ENCODE measurements around the gene NXN.
"Not testable (repeated sequence)": the region's sequence is repeated elsewhere in the genome, so short reads cannot be mapped to it uniquely, and the experiment has no call there.

The NXN gene

DNA sequence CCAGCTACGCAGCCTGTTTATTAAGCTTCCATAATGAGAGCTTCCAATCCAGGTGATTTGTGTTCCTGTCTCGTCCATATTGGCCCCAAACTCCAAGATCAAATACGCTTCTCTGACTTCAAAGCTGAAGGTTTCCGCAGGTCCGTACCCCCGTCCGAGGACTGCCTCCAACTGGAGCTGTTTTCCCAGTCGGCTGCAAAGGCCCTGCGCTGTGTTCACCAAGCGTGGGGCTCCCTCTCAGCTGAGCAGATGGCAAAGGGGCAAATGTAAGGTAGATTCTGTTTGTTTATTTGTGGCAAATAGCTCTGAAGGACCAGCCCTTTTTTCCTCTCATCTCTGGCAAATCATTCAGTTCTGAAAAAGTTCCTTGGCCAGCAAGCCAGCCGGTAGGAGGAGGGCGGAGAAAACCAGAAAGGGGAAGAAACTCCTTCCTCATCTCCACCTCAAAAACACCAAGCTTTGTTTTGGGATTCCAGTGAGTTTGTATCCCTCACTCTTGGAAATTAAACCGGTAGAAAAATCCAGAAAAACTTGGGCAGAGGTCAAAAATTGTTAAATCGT is 35.2 kb downstream of the NXN start:
- H3K9me3 ChIP-seq (ENCODE audit: control insufficient read depth, insufficient read depth, low read length): no peaks in the 10 kb centered on the region
- peaks cover 6% of the 10 kb centered on the region; the same call in 1 of the 2 replicates for H3K36me3 ChIP-seq (ENCODE audit: insufficient read depth, low read length)
- peaks cover 7% of the 10 kb centered on the region; the same call in 1 of the 2 replicates for H3K4me1 ChIP-seq (ENCODE audit: insufficient read depth, low read length)
- no peak overlapping the region for H3K9ac ChIP-seq (ENCODE audit: low read depth, low read length)

GRCh38 chr17:935485-935884 is 44.1 kb downstream of the NXN start:
- H3K36me3 ChIP-seq (ENCODE audit: insufficient read depth, low read length): no peaks in the 10 kb centered on the region
- H3K9me3 ChIP-seq (ENCODE audit: control insufficient read depth, insufficient read depth, low read length): no peaks in the 10 kb centered on the region
- peaks cover 23% of the 10 kb centered on the region for H3K4me1 ChIP-seq (ENCODE audit: insufficient read depth, low read length)
- H3K9ac ChIP-seq (ENCODE audit: low read depth, low read length): no peak overlapping the region

DNA sequence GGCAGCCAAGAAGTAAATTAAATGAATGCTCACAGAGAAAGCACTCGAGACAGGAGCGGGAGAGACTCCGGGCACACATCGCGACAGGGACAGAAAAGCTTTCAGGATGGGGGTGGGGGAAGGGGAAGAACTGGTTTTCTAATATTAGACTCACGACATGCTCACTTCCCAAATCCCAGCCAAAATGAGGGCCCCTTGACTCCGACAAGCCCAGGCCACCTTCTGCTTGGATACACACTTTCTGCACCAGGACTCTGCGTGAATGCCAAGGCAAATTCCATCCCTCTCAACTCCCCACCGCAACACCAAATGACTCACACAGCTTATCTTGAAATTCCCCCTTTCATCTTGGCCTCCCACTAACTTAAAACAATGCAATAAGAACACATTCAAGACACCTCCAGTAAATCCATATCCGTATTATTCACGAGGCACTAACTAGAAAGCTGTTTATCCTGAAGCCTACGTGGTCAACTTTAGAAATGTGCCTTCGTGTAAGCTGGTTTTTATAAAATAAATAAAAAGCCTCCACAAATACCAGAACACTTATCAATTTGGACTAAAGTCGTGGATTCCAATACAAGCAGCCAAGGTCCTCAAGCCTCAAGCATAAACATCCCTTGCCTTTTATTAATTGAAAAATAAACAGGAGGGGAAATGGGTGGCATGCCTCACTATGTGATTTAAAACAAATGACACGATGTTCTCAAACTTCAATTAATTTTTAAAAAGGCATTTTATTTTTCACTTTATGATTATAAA is 46.1 kb downstream of the NXN start:
- Histone ChIP-seq H3K36me3 (ENCODE audit: insufficient read depth, low read length) (no peaks in the 10 kb centered on the region), H3K9ac (ENCODE audit: low read depth, low read length) (no peak overlapping the region), H3K9me3 (ENCODE audit: control insufficient read depth, insufficient read depth, low read length) (no peaks in the 10 kb centered on the region), H3K4me1 (ENCODE audit: insufficient read depth, low read length) (peaks cover 23% of the 10 kb centered on the region)

GRCh38 chr17:930258-930657 is 49.3 kb downstream of the NXN start:
- H3K36me3 ChIP-seq (ENCODE audit: insufficient read depth, low read length): no peaks in the 10 kb centered on the region
- peaks cover 31% of the 10 kb centered on the region for H3K4me1 ChIP-seq (ENCODE audit: insufficient read depth, low read length)

GRCh38 chr17:929586-929985 is 50.0 kb downstream of the NXN start:
- Histone ChIP-seq H3K9me3 (ENCODE audit: control insufficient read depth, insufficient read depth, low read length) (no peaks in the 10 kb centered on the region), H3K36me3 (ENCODE audit: insufficient read depth, low read length) (no peaks in the 10 kb centered on the region), H3K4me1 (ENCODE audit: insufficient read depth, low read length) (peaks cover 38% of the 10 kb centered on the region), H3K9ac (ENCODE audit: low read depth, low read length) (no peak overlapping the region)

More at GRCh38 chr17:930258-930657, 49.3 kb downstream of the NXN start:
- no peak overlapping the region for H3K9ac ChIP-seq (ENCODE audit: low read depth, low read length)
- H3K9me3 ChIP-seq (ENCODE audit: control insufficient read depth, insufficient read depth, low read length): no peaks in the 10 kb centered on the region

DNA sequence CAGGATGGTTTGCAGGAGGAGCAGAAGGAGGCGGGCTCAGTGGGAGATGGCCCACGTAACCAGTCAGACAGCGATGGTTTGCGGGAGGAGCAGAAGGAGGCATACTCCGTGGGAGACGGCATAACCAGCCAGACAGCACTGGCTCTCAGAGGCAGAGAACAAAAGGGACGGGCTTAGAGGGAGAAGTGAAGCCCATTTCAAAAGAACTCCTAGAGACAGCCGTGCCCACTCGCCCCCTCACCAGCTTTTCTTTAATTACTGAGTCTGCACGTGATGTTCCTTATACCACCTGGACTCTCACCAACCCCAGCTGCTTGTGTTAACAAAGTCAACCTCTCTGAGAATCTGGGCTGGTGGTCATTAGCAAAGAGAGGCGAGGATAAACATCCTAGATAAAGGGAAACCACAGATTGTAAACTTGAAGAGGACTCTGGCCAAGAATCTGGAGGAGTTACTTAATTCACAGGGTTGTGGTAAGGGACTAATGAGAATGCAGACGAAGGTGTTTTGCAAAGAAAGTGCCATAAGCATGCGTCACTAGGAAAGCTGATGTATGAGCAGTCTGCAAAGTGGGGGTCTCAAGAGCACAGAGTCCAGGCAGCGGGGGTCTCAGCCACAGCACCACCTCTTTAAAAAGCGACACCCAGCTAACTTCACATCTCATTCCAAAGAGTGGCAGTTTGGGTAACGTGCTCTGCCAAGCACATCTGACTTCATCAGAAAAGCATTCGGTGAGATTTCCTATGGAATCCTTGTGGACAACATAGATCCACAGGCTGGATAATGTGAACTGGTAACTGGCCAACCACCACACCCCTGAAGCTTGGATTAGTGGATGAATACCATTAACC is 51.7 kb downstream of the NXN start:
- no peak overlapping the region; the same call in 1 of the 2 replicates for H3K9ac ChIP-seq (ENCODE audit: low read depth, low read length)
- H3K4me1 ChIP-seq (ENCODE audit: insufficient read depth, low read length): peaks cover 29% of the 10 kb centered on the region
- H3K9me3 ChIP-seq (ENCODE audit: control insufficient read depth, insufficient read depth, low read length): no peaks in the 10 kb centered on the region
- H3K36me3 ChIP-seq (ENCODE audit: insufficient read depth, low read length): no peaks in the 10 kb centered on the region

DNA sequence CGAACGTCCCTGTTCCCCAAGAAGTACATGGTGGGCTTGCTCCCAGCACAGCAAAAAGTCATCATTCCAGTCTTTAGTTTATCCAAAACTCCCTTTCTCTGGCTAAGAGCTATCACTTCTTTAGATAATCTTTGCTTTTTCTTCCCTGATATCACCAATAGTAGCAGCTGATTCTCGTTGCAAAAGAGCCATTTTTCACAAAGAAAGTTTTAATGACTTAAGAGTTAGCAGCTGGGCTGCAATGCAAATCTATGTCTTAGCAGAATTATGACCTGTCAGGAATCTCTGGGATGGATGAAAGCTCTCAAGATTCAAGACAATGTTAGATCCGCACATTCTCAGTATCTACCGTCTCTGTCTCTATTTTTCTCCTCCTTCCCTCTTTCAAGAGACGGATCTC is 53.8 kb downstream of the NXN start:
- Histone ChIP-seq H3K9ac (ENCODE audit: low read depth, low read length) (no peak overlapping the region), H3K4me1 (ENCODE audit: insufficient read depth, low read length) (peaks cover 21% of the 10 kb centered on the region), H3K36me3 (ENCODE audit: insufficient read depth, low read length) (no peaks in the 10 kb centered on the region), H3K9me3 (ENCODE audit: control insufficient read depth, insufficient read depth, low read length) (no peaks in the 10 kb centered on the region)

GRCh38 chr17:924711-925475 is 54.7 kb downstream of the NXN start:
- H3K9me3 ChIP-seq (ENCODE audit: control insufficient read depth, insufficient read depth, low read length): no peaks in the 10 kb centered on the region
- no peaks in the 10 kb centered on the region for H3K36me3 ChIP-seq (ENCODE audit: insufficient read depth, low read length)
- H3K9ac ChIP-seq (ENCODE audit: low read depth, low read length): no peak overlapping the region
- H3K4me1 ChIP-seq (ENCODE audit: insufficient read depth, low read length): peaks cover 21% of the 10 kb centered on the region

GRCh38 chr17:924306-924705 is 55.3 kb downstream of the NXN start:
- H3K36me3 ChIP-seq (ENCODE audit: insufficient read depth, low read length); H3K9me3 ChIP-seq (ENCODE audit: control insufficient read depth, insufficient read depth, low read length); H3K9ac ChIP-seq (ENCODE audit: low read depth, low read length): not testable (repeated sequence)
- H3K4me1 ChIP-seq (ENCODE audit: insufficient read depth, low read length): peaks cover 21% of the 10 kb centered on the region

GRCh38 chr17:923633-924032 is 55.9 kb downstream of the NXN start:
- Histone ChIP-seq H3K9me3 (ENCODE audit: control insufficient read depth, insufficient read depth, low read length) (no peaks in the 10 kb centered on the region), H3K4me1 (ENCODE audit: insufficient read depth, low read length) (peaks cover 21% of the 10 kb centered on the region), H3K36me3 (ENCODE audit: insufficient read depth, low read length) (no peaks in the 10 kb centered on the region), H3K9ac (ENCODE audit: low read depth, low read length) (no peak overlapping the region)

- Histone ChIP-seq H3K9me3 (ENCODE audit: control insufficient read depth, insufficient read depth, low read length) (no peaks in the 10 kb centered on the region), H3K9ac (ENCODE audit: low read depth, low read length) (no peak overlapping the region), H3K36me3 (ENCODE audit: insufficient read depth, low read length) (0 out of 2 replicates have a peak, but pooled peaks cover 4% of the 10 kb centered on the region), H3K4me1 (ENCODE audit: insufficient read depth, low read length) (peaks cover 8% of the 10 kb centered on the region)
Observed at GRCh38 chr17:921161-921560, 58.4 kb downstream of the NXN start.

DNA sequence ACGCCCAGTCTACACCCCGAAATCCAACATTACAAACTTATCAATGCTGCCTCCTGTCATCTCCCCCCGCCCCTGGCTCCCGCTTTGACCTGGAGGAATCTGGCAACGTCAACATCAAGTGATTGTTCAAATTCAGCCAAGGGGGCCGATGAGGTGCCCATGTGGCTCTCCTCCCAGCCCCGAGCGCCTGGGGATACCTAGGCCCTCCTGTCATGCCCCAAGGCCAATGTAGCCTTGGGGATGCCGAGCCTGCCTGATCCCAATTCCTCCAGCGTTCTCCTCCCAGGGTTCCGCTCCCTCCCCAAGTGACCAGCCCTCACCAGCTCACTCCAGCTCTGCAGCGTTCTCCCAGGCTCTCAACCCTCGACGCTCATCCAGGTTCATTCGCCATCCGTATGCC is 59.4 kb downstream of the NXN start:
- H3K9ac ChIP-seq (ENCODE audit: low read depth, low read length): no peak overlapping the region
- peaks cover 15% of the 10 kb centered on the region for H3K4me1 ChIP-seq (ENCODE audit: insufficient read depth, low read length)
- 0 out of 2 replicates have a peak, but pooled peaks cover 4% of the 10 kb centered on the region for H3K36me3 ChIP-seq (ENCODE audit: insufficient read depth, low read length)
- H3K9me3 ChIP-seq (ENCODE audit: control insufficient read depth, insufficient read depth, low read length): no peaks in the 10 kb centered on the region

DNA sequence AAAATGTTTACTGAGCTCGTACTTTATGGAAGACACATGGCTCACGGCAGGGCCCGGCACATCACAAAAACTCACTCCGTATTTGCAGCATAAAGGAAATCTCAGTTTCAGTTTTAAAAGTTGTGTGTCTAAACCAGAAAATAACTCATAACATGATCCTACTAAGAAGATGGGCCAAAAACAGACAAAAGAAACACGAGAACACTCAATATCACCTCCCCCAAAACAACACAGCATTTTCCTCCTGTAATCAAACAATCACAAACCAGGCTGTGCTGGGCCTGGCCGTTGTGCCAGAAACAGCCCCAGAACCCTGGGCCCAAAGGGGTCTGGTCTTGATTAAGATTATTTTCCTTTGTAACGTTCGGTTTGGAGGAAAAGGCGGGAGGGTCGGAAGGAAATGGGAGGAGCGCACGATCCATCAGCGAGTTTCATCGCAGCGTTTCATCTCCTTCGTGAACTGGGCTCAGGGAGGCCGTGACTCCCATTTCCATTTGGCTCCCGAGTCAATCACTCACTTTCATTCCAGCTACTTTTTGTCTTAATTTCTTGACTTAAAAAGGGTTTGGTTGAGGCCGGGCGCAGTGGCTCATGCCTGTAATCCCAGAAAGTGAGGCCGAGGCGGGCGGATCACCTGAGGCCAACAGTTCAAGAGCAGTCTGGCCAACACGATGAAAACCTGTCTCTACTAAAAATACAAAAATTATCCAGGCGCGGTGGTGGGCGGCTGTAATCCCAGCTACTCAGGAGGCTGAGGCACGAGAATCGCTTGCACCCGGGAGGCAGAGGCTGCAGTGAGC is 61.4 kb downstream of the NXN start:
- no peaks in the 10 kb centered on the region for H3K9me3 ChIP-seq (ENCODE audit: control insufficient read depth, insufficient read depth, low read length)
- H3K9ac ChIP-seq (ENCODE audit: low read depth, low read length): no peak overlapping the region
- H3K36me3 ChIP-seq (ENCODE audit: insufficient read depth, low read length): 0 out of 2 replicates have a peak, but pooled peaks cover 4% of the 10 kb centered on the region
- H3K4me1 ChIP-seq (ENCODE audit: insufficient read depth, low read length): peaks cover 8% of the 10 kb centered on the region; the same call in 1 of the 2 replicates

Measured in ES-I3 (cell line).